GM19463 (cell line): ENCODE measurements around the gene GTF2I.
"Not testable (repeated sequence)": the region's sequence is repeated elsewhere in the genome, so short reads cannot be mapped to it uniquely, and the experiment has no call there.

Source experiments
- ATAC-seq: cut with Tn5 transposase; IDR thresholded peaks from one replicate; pipeline ENCODE4 v1.9.1; 2021; ENCODE audit warnings: mild to moderate bottlenecking, moderate library complexity; ENCODE audit not compliant: unreplicated experiment

GTF2I gene

DNA sequence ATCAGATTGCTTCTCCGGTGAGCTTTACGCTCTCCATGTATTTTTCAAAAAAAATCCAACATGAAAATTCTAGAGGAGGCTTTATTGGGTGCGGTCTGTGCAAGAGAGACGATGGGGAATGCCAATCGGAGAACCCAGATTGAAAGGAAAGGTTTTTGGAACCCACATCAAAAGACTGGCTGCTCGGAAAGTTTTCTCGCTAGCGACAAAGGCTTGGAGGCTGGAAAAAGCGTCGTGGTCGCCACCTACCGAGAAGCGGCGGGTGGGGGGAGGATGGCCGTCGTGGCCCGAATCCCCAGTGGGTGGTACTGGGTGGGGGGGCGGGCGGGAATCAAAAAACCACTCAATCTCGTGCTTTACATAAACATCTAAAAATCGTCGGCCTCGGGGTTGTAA is 1.1 kb upstream of the GTF2I start:
- no peak for ATAC-seq

DNA sequence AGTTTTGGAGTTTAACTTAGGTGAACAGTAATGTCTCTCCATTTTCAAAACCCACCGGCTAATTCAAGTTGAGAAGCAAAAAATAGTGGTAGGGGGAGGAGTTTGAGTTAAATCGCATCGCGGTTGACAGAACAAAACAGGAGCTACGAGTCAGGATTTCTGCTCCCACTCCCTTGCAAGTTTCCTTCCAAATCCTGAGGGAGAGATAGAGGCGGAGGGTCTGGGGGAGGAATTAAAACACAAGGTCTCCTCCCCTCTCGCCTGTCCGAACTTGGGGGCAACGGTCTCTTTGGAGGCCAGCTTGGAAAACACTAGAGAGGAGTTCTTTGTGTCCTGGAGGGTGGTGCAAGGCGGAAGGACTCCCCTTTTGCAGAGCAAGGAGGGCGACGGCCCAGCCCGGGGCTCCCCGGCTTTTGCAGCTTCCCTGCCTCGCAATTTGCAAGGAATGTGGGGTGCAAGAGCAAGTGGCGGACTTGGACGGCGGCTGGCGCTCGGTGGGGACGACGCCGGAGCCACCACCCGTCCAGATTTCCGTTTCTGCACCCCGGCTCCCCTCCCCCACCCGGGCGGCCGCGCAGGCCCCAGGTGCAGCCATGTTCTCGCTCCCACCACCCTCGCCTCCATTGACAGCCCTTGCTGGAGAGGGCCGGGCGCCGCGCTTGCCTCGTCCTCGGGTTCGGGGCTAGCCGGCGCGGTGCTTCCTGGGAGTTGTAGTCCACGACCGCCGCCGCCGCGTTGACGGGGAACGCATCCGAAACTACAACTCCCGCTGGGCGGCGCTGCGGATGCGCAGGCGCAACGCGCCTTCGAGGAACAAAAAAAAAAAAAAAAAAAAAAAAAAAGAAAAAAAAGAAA is 454 bp upstream of the GTF2I start:
- ATAC-seq: peak; percentile 52

DNA sequence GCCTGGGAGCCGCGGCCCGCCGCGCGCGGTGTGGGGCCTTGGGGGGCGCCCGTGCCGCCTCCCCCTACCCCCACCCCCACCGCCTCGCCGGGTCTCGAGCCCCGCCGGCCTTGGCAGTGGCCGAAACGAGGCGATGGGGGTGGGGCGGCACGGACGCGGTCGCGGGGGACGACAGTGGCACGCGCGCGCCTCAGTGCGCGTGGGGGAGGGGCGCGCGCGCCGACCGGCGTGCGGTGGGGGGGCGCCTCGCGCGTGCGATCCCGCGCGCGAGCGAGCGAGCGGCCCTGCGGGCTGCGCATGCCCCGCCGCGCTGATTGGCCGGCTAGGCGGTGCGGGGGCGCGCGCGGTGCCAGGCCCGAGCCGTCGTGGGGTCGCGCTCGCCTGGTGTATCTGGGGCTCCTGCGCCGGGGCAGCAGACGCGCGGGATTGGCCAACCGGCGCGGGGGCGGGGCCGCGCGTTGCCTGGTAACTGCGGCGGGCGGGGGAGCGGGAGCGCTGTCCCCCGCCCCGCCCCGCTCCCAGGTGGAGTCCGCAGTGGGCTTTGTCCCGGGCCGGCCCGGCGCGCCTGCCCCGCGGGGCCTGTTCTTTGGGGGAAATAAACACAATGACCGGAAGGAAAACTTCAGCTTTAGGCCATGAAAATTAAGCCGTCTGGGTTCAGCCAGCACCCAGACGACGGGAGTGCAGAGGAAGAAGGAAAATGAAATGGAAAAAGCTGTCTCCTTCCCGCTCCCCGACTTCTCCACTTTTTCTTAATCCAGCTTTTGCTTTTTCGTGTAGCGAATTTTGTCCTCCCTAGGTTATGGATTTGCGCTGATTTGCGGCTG is 873 bp downstream of the GTF2I start:
- peak; percentile 60 for ATAC-seq

DNA sequence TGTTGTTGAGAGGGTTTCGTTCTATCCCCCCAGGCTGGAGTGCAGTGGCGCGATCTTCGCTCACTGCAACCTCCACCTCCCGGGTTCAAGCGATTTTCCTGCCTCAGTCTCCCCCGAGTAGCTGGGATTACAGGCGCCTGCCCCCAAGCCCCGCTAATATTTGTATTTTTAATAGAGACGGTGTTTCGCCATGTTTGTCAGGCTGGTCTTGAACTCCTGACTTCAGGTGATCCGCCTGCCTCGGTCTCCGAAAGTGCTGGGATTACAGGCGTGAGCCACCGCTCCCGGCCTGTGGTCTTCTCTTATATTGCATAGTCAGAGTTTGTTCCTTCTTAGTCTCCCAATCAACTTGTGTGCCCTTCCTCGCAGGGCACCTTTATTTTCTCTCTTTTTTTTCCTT is 2.7 kb downstream of the GTF2I start:
- ATAC-seq: not testable (repeated sequence)

DNA sequence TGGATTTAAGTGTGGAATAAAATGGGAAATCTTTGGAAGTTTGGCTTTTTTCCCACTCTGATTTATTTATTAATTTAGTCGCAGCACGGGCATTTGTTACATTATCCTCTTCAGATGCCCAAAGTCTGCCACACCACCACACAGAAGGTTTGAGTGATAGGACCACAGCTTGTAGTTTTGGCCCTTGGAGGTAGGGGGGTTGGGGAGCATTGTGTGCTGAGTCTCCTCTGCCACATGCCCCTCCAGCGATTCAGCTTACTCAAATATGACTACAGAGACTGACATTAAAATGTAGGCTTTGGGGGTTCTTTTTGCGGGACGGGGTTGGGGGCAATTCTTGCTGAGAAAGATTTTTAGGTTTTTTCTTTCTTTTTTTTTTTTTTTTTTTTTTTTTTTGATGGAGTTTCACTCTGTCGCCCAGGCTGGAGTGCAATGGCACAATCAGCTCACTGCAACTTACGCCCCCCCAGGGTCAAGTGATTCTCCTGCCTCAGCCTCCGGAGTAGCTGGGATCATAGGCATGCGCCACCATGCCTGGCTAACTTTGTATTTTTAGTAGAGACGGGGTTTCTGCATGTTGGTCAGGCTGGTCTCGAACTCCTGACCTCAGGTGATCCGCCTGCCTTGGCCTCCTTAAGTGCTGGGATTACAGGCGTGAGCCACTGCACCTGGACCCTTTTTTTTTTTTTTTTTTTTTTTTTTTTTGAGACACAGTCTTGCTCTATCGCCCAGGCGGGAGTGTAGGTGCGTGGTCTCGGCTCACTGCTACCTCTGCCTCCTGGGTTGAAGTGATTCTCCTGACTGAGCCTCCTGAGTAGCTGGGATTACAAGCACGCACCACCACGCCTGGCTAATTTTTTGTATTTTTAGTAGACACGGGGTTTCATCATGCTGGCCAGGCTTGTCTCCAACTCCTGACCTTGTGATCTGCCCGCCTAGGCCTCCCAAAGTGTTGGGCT is 4.6 kb downstream of the GTF2I start:
- ATAC-seq: not testable (repeated sequence)

DNA sequence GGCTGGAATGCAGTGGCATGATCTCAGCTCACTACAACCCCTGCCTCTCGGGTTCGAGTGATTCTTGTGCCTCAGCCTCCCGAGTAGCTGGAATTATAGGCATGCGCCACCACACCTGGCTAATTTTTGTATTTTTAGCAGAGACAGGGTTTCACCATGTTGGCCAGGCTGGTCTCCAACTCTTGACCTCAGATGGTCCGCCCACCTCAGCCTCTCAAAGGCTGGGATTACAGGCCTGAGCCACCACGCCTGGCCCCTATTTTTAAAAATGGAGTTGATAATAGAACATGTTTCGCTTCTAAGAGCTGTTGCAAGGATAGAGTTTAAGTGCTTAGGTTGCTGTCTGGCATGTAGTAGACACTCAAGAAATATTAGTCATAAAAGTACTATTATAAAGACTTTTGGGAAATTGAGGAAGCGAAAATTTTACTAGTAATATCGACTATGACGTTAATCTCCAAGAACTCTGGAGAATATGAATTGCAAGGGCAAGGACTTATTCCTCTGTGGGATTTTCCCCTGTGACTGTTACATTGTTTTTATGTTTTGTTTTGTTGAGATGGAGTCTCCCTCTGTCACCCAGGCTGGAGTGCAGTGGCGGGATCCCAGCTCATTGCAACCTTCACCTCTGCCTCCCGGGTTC is 7.9 kb downstream of the GTF2I start:
- no peak for ATAC-seq

DNA sequence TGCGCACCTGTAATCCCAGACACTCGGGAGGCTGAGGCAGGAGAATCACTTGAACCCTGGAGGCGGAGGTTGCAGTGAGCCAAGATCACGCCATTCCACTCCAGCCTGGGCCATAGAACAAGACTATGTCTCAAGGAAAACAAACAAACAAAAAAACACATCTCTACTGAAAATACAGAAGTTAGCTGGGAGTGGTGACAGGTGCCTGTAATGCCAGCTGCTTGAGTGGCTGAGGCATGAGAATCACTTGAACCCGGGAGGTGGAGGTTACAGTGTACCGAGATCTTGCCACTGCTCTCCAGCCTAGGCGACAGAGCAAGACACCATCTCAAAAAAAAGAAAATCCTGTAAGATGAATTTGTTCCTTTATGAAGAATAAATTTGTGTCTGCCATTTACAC is 9.5 kb downstream of the GTF2I start:
- ATAC-seq: not testable (repeated sequence)

DNA sequence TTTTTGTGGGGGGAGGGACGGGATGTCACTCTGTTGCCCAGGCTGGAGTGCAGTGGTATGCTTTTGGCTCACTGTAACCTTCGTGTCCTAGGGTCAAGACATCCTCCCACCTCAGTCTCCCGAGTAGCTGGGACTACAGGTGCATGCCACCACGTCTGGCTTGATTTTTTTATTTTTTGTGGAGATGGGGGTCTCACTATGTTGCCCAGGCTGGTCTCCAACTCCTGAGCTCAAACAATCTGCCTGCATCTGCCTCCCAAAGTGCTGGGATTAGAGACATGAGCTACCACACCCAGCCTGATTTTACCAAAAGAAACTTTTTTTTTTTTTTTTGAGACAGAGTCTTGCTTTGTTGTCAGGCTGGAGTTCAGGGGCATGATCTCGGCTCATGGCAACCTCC is 10.0 kb downstream of the GTF2I start:
- not testable (repeated sequence) for ATAC-seq

DNA sequence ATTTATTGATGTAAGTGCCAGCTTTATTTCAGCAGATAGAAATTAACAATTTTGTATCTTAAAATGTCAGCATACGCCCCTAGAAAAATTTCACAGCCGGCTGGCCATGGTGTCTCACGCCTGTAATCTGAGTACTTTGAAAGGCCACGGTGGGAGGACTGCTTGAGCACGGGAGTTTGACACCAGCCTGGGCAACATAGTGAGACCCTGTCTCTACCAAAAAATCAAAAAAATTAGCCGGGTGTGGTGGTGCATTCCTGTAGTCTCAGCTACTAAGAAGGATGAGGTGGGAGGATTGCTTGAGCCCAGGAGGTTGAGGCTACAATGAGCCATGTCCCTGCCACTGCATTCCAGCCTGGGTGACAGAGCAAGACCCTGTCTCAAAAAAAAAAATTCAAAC is 14.1 kb downstream of the GTF2I start:
- no peak for ATAC-seq

DNA sequence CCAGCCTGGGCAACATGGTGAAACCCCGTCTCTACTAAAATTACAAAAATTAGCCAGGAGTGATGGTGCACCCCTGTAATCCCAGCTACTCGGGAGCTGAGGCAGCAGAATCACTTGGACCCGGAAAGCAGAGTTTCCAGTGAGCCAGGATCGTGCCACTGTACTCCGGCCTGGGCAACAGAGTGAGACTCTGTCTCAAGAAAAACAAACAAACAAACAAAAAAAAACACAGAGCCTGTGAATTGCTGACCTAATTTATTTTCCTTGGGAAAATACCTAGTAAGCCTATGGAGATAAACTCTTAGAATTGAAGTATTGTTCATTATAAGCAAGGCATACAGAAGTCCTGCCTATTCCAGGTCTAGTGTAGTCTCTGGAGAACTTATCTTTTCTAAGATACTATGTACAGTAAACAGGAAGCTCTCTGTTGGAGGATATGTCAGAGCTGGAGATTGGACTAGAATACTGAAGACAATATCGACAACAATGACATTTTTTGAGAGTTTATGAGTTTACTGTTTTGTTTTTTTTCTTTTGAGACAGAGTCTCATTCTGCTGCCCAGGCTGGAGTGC is 14.9 kb downstream of the GTF2I start:
- no peak for ATAC-seq

DNA sequence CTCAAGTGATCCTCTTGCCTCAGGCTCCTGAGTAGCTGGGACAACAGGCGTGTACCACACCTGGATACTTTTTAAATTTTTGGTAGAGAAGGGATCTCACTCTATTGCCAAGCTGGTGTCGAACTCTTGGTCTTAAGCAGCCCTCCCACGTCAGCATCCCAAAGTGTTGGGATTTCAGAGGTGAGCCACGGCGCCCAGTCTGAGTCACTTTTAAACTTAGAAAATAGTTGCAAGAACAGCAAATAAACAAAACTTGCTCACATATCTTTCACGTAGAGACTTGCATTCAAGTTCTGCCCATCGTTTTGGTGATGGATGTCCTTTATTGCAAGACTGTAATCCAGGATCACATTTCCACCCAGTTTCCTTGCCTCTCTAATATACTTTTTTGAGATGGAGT is 16.6 kb downstream of the GTF2I start:
- ATAC-seq: no peak

DNA sequence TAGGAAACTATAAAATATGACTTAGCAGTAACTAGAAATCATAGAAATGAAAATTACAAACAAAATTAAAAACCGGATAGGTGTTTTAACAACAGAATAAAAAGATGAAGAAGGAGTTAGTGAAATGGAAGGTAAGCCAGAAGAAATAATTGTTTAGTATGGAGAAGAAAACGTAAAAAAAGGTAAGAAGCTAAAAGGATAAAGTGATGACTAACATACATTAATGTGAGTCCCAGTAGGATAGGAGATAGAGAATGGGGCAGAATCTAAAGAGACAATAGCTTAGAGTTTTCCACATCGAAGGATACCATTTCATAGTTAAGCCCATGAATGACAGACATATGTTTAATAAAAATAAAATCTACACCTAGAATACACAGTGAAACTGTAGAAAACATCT is 25.3 kb downstream of the GTF2I start:
- no peak for ATAC-seq

DNA sequence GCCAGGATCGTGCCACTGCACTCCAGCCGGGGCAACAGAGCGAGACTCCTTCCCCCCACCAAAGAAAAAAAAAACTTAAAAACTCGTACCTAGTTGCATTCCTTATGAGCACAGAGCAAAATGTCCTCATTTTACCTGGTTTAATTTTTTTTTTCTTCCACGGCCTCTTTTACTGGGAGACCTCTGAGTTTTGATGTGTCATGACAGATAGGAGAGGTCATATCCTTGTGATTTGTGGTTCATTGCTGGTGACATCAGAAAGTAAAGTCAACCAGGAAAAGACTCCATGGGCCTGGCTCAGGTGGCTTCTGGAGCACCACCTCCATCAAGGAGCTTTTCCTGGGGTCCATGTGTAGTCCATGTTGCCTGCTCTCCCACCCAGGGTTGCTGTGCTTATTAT is 26.3 kb downstream of the GTF2I start:
- ATAC-seq: no peak

DNA sequence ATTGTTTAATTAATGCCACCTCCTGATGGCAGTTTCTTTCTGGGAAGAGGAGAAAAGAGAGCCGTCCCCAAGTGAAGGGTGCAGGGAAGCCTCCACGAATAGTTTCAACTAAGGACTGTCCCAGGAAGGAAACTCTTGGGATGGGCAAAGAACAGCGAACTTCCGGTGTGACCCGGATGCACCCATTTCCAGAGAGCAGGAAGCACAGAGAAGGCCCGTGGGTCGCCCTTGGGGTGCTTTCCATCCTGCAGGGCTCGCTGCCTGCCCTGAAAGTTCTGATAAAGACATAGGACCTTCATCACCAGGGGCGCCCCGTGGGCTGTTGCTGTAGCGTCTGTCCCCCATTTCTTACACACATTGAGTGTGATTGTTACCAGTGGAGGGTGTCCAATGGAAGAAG is 27.0 kb downstream of the GTF2I start:
- no peak for ATAC-seq

DNA sequence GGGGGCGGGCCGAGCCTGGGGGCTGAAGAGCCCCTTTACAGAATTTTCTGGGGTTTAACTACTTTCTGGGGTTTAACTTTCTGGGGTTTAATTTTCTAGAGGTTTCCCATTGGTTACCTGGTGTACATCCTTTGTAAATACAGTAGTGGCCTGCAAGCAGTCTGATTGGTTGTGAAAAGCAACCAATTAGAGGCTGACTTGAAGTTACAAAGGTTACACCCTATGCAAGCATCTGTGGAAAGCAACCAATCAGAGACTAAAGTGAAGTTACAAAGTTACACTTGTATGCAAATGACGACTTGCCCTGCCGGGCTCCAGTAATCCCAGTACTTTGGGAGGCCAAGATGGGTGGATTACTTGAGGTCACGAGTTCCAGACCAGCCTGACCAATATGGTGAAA is 27.4 kb downstream of the GTF2I start:
- no peak for ATAC-seq

DNA sequence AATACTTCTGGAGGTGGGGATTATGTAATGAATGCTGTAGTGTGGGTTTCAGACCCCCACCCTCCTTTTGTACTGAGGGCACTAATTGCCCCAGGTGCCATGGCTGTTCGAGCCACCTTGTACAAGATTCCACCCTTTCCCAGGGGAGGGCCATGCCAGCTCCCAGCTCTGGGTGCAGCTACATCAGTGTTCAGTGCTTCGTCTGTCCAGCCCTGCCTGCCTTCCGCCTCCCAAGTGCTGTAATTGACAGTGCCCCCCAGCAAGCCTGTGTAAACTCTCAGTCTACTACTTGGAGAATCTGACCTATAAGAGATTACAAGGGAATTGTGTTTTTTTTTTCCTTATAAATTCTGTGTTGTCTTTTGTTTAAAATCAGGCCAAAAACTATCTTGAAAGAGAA is 33.0 kb downstream of the GTF2I start:
- no peak for ATAC-seq

DNA sequence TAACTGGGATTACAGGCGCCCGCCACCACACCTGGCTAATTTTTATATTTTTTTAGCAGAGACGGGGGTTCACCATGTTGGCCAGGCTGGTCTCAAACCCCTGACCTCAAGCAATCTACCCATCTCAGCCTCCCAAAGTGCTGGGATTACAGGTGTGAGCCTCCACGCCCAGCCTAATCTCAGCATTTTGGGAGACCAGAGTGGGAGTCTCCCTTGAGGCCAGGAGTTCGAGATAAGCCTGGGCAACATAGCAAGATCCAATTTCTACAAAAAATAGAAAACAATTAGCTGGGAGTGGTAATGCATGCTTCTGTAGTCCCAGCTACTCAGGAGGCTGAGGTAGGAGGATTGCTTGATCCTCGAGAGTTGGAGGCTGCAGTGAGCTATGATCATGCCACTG is 46.9 kb downstream of the GTF2I start:
- not testable (repeated sequence) for ATAC-seq

DNA sequence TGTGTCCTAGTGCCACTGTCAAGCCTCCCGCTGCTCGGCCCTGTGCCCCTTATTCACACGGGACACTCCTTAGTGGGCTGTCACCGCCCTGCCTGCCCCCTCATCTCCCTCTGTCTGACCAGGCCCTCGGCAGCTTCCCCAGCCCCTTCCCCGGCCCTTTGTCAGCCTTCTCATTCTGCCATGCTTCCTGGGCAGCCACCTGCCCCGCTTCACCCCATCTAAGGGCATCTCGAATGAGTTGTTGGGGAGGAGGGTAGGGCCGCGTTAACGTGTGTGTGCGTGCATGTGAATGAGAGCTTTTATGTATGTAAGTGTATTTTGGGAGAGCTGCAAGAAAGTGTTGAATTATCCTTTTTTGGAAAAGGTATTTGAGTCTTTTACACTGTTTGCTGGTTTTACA is 49.7 kb downstream of the GTF2I start:
- no peak for ATAC-seq

DNA sequence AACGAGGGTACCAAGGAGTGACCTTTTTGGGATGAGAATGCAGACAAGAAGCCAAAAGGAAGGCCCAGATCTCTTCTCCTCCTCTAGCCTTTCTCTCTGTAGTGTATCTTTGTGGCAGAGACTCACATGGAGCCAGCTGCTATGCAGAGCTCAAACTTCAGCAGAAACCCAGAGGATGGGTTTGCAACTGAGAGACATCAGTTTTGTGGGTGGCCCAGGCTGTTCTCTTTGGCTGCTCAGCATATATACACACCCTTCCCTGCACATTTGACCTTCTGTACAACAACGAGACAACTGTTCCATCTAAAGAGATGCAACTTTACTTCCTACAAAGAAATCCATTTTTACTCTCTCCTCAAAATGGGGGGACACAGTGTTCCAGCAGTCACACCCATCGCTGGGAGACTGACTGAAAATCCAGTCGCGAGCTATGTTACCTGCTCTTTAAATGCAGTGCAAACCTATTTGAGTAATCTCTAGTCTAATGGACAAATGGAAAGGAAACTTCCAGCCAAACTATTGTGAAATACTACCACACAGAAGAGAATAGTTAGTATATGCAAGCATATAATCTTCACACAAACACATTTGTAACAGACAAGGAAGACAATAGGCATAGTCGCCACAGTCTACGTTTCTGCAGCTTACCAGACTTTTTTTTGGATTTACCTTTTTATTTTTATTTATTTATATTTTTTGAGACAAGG is 51.2 kb downstream of the GTF2I start:
- no peak for ATAC-seq
